Embryonic facial prominence (tissue), 1 donor: ENCODE data around the gene CEP68.
"Not testable (repeated sequence)": the region's sequence is repeated elsewhere in the genome, so short reads cannot be mapped to it uniquely, and the experiment has no call there.

Experiments used
- DNase-seq: peaks from one replicate; pipeline ENCODE4 v3.0.0-alpha.2; 2016; ENCODE audit errors: extremely low spot score

Gene CEP68

DNA sequence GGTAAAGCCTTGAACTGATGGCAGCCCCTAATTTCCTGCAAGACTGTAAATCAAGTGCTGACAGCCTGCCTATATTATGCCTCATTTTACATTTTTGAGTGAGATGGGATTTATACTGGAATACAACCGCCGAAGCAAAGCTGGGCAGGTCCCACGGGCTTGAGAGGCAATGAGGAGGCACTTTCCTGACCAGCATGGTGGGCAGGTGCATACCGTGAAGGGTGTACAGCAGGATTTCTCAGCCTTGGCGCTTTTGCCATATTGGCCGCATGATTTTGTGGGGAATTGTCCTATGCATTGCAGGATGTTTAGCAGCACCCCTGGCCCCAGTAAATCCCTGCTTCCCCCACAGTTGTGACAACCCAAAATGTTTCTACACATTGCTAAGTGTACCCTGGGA is 22.8 kb downstream of the CEP68 start:
- no peak for DNase-seq

GRCh38 chr2:65081232-65081685 is 25.0 kb downstream of the CEP68 start:
- no peak for DNase-seq

DNA sequence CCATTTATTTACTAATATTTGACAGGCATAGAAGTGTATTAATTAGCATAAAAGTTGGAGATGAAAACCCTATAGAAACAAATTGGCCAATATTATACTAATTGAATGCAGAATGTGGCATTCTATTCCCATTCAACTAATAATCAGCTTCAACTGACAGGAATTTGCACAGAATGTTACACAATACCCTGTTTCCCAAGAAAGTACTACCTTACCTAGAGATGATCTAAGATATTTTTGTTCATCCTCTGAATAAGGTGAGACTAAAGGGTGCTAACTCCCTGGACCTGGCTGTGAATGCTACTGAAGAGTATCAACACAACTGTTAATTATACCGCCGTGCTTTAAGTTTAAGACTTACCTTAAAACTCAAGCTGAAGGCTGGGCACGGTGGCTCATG is 28.9 kb downstream of the CEP68 start:
- DNase-seq: no peak

- no peak for DNase-seq
These were observed 36.6 kb downstream of the CEP68 start for GRCh38 chr2:65092791-65093190.

- DNase-seq: no peak
These were observed 37.0 kb downstream of the CEP68 start for GRCh38 chr2:65093211-65093610.

DNA sequence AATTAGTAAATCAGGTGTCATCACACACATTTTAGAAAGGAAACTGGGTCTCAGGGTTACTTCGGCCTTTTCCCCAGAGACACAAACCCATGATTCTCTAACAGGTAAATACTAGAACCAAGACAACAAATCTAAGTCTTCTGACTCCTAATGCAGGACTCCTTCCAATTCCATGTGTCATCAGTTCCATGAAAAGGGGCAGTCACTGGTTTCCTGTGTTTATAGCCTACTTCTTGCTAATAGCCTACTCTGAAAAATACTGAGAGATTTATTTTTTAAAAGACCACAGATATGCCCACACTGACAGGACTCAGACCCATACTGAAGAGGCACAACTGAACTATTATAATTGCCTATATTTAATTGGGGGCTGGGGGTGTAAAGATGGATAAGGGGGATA is 40.7 kb downstream of the CEP68 start:
- no peak for DNase-seq

DNA sequence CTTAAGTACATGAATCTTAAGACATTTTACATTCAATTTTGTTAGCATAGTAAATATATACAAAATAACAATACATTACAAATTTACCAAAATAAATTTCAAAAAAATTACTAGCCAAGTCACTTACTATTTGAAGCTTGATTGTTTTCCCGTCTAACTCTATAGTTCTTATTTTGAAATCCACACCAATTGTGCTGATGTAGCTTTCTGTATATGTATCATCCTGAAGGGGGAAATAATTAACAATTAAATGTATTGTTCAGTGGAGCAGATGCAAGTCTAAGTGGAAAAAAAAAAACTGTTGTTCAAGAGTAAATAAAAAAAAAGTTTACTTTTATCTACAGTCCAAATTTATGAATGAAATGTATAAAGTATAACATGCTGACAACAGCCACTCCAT is 41.6 kb downstream of the CEP68 start:
- DNase-seq: no peak

DNA sequence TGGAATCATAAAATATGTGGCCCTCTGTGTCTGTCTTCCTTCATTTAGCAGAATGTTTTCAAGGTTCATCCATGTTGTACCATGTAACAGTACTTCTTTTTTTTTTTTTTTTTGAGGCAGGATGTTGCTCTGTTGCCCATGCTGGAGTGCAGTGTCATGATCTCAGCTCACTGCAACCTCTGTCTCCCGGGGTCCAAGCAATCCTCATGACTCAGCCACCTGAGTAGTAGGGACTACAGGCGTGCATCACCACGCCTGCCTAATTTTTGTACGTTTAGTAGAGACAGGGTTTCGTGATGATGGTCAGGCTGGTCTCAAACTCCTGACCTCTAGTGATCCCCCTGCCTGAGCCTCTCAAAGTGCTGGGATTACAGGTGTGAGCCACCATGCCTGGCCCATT is 42.5 kb downstream of the CEP68 start:
- DNase-seq: no peak

DNA sequence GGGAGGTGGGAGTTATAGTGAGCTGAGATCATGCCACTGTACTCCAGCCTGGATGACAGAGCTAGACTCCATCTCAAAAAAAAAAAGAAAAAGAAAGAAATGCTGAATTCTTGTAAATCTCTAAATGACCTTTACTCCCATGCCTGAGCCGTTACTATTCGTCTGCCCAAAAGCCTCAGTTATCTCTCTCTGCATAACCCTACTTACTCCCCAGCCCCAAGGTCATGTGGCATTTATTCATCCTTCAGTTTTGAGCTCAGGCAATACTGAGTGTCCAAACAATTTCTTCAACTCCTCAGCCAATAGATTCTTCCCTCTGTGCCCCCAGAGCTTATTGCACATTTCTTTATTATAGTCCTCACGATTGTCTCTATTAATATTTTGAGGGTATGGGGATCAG is 44.9 kb downstream of the CEP68 start:
- DNase-seq: no peak

GRCh38 chr2:65103013-65103715 is 46.9 kb downstream of the CEP68 start:
- no peak for DNase-seq

- DNase-seq: no peak
These were observed 51.3 kb downstream of the CEP68 start for GRCh38 chr2:65107530-65107929.

DNA sequence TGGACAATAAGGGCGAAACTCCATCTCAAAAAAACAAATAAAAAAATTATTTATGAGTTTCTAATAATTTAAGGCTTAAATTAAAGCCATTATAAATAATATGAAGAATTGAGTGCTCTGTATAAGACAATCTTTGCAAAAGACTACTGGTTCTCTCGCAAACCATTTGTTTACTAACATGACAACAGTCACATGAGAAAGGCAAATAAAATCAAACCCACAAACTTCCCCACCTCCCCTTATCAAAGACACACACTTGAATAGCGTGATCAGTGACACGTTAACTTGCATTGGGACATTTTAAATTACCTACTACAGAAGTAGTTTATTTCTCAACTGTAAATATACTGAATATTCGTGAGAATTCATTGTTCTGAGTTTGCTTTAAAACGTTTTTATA is 52.6 kb downstream of the CEP68 start:
- no peak for DNase-seq

DNA sequence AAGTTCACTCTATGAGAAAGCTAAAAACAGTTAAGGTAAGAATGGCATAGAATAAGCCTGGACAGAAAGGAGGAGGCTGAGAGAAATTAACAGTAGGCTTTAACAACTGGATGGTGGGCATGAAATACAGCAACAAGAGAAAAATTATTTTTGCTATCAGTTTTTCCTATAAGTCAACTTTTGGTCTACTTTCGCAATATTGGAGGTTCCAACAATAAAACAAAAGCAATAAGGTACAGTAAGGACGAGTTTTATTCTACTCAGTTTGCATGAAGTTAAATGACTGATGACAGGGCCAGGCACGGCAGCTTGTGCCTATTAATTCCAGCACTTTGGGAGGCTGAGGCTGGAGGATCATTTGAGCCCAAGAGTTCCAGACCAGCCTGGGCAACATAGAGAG is 56.4 kb downstream of the CEP68 start:
- no peak for DNase-seq

DNA sequence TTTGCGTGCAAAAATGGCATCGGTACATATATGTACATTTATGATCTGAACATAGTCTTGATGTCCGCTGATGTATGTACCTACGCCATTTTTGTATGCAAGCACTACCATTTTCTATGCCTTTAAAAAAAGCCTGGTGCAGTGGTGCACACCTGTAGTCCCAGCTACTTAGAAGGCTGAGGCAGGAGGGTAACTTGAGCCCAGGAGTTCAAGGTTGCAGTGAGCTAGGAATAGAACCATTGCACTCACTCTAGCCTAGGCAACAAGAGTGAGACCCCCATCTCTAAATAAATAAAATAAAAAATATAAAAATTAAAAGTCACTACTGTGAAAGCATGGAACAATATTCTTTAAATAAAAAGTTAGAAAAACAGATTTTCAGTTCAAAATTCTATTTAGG is 57.0 kb downstream of the CEP68 start:
- no peak for DNase-seq

DNA sequence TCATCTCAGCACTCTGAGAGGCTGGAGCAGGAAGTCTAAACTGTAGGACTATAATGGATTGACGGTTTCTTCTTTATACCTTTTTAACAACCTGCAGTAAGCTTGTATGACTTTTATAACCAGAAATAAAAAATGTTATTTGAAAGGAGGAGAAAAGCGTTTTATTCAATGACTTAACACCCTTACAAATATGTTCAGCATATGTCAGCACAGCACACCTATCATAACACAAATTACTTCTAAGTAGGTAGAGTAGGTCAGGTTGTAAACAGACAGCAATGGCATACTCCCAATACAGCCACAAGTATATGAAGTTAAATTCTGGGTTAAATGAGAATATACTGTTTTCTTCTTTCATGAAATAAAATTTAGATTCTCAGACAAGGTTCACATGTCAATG is 57.6 kb downstream of the CEP68 start:
- DNase-seq: no peak

GRCh38 chr2:65114921-65115320 is 58.7 kb downstream of the CEP68 start:
- no peak for DNase-seq

- DNase-seq: no peak
These were observed 60.4 kb downstream of the CEP68 start for GRCh38 chr2:65116645-65117044.

GRCh38 chr2:65120990-65121693 is 64.9 kb downstream of the CEP68 start:
- DNase-seq: no peak

GRCh38 chr2:65122313-65122712 is 66.1 kb downstream of the CEP68 start:
- no peak for DNase-seq

DNA sequence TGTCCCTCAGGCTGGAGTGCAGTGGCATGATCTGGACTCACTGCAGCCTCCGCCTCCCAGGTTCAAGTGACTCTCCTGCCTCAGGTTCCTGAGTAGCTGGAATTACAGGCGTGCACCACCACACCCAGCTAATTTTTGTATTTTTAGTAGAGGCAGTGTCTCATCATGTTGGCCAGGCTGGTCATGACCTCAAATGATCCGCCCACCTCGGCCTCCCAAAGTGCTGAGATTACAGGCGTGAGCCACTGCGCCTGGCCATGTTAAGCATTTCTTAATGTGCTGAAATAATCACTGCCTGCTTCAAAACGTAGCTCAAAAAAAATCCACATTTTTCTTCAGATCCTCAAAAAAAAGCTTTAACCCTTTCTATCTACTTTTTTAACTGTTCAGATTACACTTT is 69.2 kb downstream of the CEP68 start:
- not testable (repeated sequence) for DNase-seq

GRCh38 chr2:65128297-65129190 is 72.3 kb downstream of the CEP68 start:
- DNase-seq: no peak

DNA sequence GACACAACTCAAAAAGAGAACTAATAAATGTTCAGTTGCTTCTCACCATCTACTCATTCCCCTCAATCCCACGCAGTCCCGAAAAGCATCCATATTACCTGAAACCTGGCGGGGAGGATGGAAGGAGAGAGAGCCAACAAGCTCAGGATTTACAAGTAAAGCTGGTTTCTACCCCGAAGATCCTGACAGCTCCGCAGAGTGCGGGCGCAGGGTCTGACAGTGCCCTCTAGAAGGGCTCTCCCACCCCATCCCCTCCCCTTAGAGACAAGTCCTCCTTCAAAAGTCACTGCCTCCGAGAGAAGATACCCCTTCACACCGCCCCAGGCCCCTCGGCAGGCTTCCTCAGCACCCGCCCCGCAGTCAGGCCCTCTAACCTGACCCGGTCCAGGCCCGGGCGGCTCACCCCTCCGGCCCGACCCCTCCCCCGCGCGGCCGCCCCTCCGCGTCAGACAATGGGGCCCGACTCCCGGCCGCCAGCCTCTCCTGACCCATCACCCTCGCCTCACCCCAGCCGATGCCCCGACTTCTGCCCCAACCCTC is 73.1 kb downstream of the CEP68 start:
- peak; percentile 27 for DNase-seq
